ENCODE data around the gene METTL25. TPM values are rescaled to one million over a fixed set of nuclear protein-coding genes. Genes with fewer than 3 reads are reported as not detected.

Gene METTL25
- total RNA-seq, 4 donors from 2014 or later: 6.1 to 16.8 (median 12.3) TPM

DNA sequence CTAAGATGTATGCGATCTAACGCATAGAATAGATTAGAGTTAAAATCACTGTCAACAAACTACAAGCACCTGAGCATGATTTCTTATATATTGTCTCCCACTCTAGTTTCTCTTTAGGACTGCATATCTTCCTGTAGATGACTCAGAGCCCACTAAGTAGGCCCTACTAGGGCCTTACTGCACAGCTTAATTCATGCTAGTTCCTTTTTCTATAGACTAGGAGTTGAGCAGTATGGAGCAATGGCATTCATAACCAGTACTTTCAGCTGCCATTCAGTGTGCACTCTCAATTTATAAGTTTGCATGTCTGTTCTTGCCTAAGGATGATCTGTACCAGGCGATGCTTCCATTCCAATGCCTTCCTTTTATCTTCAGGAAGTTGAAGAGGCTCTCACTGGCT is 103.5 kb downstream of the METTL25 start:
- Histone ChIP-seq H3K4me1 (no peaks in the 10 kb centered on the region), H3K4me3 (no peak overlapping the region), H3K36me3 (peaks cover 0 to 70% (median 0%) of the 10 kb centered on the region in 3 donors), H3K27ac (no peak overlapping the region), H3K9me3 (no peaks in the 10 kb centered on the region), H3K27me3 (no peaks in the 10 kb centered on the region)
- WGBS, 2 donors: 60 to 62% methylated on average over 3 of the region's 3 CpGs
- TF ChIP-seq EP300 (IDR thresholded peaks at IDR 0.05): no peak
- TF ChIP-seq, protein P1, sequence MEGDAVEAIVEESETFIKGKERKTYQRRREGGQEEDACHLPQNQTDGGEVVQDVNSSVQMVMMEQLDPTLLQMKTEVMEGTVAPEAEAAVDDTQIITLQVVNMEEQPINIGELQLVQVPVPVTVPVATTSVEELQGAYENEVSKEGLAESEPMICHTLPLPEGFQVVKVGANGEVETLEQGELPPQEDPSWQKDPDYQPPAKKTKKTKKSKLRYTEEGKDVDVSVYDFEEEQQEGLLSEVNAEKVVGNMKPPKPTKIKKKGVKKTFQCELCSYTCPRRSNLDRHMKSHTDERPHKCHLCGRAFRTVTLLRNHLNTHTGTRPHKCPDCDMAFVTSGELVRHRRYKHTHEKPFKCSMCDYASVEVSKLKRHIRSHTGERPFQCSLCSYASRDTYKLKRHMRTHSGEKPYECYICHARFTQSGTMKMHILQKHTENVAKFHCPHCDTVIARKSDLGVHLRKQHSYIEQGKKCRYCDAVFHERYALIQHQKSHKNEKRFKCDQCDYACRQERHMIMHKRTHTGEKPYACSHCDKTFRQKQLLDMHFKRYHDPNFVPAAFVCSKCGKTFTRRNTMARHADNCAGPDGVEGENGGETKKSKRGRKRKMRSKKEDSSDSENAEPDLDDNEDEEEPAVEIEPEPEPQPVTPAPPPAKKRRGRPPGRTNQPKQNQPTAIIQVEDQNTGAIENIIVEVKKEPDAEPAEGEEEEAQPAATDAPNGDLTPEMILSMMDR (IDR thresholded peaks at IDR 0.05): no peak
- TF ChIP-seq POLR2A (IDR thresholded peaks at IDR 0.05): no peak
- DNase-seq (ENCODE audit: low spot score in 2 of 2): no peak

DNA sequence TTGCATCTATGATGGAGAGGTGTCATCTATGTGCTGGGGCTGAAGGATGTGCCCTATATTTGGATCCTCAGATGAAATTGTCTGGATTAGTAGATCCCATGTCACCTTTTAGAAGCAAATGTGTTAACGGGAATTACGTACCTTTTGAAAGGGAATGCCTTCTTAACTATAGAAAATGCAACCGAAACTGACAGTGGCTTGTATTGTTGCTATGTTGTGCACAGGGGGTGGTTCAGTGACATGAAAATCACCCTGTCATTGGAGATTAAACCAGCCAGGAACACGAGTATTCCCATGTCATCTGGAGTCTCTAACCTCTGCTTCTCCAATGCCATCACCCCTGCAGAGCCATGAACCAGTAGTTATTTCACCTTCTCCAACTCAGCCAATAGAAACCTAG is 110.2 kb downstream of the METTL25 start:
- Histone ChIP-seq H3K27me3 (no peaks in the 10 kb centered on the region), H3K9me3 (peaks cover 0 to 19% (median 0%) of the 10 kb centered on the region in 4 donors), H3K27ac (no peak overlapping the region), H3K36me3 (peaks cover 0 to 76% (median 0%) of the 10 kb centered on the region in 3 donors), H3K4me3 (no peak overlapping the region), H3K4me1 (no peaks in the 10 kb centered on the region)
- no peak for DNase-seq (ENCODE audit: low spot score in 2 of 2)
- TF ChIP-seq EP300 (IDR thresholded peaks at IDR 0.05): no peak
- TF ChIP-seq POLR2A (IDR thresholded peaks at IDR 0.05): no peak
- TF ChIP-seq, protein P1 (IDR thresholded peaks at IDR 0.05): no peak
- WGBS, 2 donors: 92 to 93% methylated on average over 4 of the region's 4 CpGs

DNA sequence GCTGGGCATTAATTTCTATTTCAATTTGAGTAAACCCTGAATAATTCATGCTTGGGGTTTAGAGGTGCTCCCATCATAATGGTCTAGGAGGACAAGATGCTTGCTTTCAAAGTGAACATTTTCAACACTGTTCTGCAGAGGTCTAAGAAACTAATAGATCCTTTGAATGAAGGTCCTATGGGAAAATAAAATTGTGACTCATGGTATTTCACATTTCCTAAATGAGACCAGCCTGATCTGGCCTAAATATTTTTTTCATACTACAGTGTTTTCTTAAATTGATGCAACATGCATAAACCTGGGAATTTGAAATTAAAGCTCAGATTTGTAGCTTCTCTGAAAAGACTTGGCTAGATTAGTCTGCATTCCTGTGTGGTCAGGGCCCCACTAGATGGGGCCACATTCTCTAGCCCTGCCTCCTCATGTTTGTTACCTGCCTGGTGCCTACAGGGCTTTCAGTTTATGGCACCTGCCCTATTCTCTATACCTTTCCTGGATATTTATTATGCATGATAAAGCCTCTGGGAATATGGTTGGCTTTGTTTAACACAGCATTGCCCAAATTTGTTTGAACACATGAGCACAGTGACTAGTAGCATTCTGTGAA is 112.7 kb downstream of the METTL25 start:
- TF ChIP-seq, protein P1 (IDR thresholded peaks at IDR 0.05): no peak
- TF ChIP-seq POLR2A (IDR thresholded peaks at IDR 0.05) (no peak), EP300 (IDR thresholded peaks at IDR 0.05) (no peak)
- no peak for DNase-seq (ENCODE audit: low spot score in 2 of 2)
- Histone ChIP-seq H3K27me3 (no peaks in the 10 kb centered on the region), H3K9me3 (peaks cover 0 to 19% (median 0%) of the 10 kb centered on the region in 4 donors), H3K4me1 (no peaks in the 10 kb centered on the region), H3K36me3 (peaks cover 0 to 78% (median 0%) of the 10 kb centered on the region in 3 donors), H3K27ac (no peak overlapping the region), H3K4me3 (no peak overlapping the region)

DNA sequence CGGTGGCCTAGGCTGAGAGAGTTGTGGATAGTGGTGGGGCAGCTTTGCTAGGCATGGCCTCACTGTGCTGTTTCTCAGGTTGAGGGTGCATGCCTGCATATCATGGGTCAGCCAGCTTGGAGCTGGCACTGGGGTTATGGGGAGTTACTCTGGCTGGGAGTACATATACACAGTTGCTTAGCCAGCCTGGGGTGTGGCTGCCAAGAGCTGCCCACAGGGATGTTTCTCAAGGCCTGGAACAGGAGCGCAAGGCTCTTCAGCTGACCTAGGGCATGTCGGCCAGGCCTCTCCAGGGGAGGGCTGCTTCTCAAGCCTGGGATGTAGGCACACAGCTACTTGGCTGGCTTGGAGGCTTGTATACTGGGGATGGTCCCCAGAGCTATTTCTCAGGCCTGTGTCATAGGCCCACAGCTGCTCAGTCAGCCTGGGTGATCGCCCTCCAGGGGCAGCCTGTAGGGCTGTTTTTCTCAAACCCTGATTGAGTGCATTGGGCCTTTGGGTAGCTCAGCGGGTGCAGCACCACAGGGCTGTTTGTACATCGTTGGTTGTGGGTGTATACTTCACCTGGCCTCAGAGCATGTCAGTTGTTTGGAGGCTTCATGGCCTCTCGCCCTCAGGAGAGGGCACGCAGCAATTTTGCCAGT is 114.9 kb downstream of the METTL25 start:
- WGBS, 2 donors: 97 to 98% methylated on average over 6 to 7 of the region's 8 CpGs
- H3K9me3 ChIP-seq: peaks cover 0 to 19% (median 0%) of the 10 kb centered on the region in 4 donors
- H3K4me3 ChIP-seq: no peak overlapping the region
- no peaks in the 10 kb centered on the region for H3K27me3 ChIP-seq
- H3K36me3 ChIP-seq: peaks cover 0 to 75% (median 0%) of the 10 kb centered on the region in 3 donors
- TF ChIP-seq POLR2A (IDR thresholded peaks at IDR 0.05): no peak
- TF ChIP-seq, protein P1 (IDR thresholded peaks at IDR 0.05): no peak
- no peak for TF ChIP-seq EP300 (IDR thresholded peaks at IDR 0.05)
- no peaks in the 10 kb centered on the region for H3K4me1 ChIP-seq
- DNase-seq (ENCODE audit: low spot score in 2 of 2): no peak
- no peak overlapping the region for H3K27ac ChIP-seq

DNA sequence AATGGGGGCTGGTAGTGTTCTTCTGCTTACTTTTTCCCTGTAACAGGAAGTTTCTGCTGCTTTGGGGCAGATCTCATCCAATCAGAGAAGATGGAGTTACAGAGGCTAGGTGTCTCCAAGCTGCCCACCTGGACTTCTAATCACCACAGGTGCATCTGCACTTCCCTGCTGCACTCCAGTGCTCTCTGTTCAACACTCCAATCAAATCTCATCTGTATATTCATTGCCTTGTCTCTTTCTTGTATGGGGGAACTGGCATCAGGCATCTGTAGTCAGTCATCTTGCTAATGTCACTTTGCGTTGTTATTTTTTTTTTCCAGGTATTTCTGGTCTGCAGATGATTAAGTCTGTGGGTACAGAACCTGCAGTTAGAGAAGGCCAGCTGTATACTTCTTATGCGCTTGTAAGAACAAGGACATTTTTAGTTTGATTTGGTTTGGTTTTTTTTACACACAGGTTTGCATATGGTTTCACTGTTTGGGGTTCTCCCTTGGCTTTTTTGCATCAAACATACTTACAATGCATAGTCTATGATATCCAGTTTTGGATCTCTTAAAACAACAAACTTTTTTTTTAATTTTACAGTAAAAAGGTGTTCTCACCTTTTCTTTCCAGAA is 116.0 kb downstream of the METTL25 start:
- H3K36me3 ChIP-seq: peaks cover 0 to 64% (median 0%) of the 10 kb centered on the region in 3 donors
- no peak overlapping the region for H3K4me3 ChIP-seq
- H3K27me3 ChIP-seq: no peaks in the 10 kb centered on the region
- 94 to 96% methylated on average over 2 of the region's 2 CpGs for WGBS, 2 donors
- no peaks in the 10 kb centered on the region for H3K4me1 ChIP-seq
- H3K27ac ChIP-seq: no peak overlapping the region
- TF ChIP-seq EP300 (IDR thresholded peaks at IDR 0.05) (no peak), POLR2A (IDR thresholded peaks at IDR 0.05) (no peak)
- TF ChIP-seq, protein P1 (IDR thresholded peaks at IDR 0.05): no peak
- H3K9me3 ChIP-seq: peaks cover 0 to 19% (median 0%) of the 10 kb centered on the region in 4 donors
- no peak for DNase-seq (ENCODE audit: low spot score in 2 of 2)

All from tibial nerve (tissue), 4 donors.